ENCODE measurements around the gene COL10A1.

The COL10A1 gene

GRCh38 chr6:116165596-116165995 lies 39.7 kb upstream of the COL10A1 start:
- H3K27me3 ChIP-seq (ENCODE audit: insufficient read depth, poor library complexity, severe bottlenecking): no peaks in the 10 kb centered on the region
- TF ChIP-seq POLR2AphosphoS5 (IDR thresholded peaks at IDR 0.05; ENCODE audit: low read depth): no peak
- TF ChIP-seq SPI1 (IDR thresholded peaks at IDR 0.05; ENCODE audit: borderline replicate concordance, low read depth): no peak
- TF ChIP-seq CTCF (IDR thresholded peaks at IDR 0.05; ENCODE audit: insufficient read depth, low read length): no peak
- TF ChIP-seq REST (IDR thresholded peaks at IDR 0.05; ENCODE audit: insufficient replicate concordance, low read depth): no peak
- TF ChIP-seq GABPA (IDR thresholded peaks at IDR 0.05; ENCODE audit: low read depth): no peak
- no peak overlapping the region for H3K4me3 ChIP-seq (replicated peaks; ENCODE audit: insufficient read depth, low read length)
- no peak overlapping the region for H3K27ac ChIP-seq (replicated peaks)
- no peak for DNase-seq (ENCODE audit: low read depth in 1 of 2, low spot score in 1 of 2)

- no peak for TF ChIP-seq REST (IDR thresholded peaks at IDR 0.05; ENCODE audit: insufficient replicate concordance, low read depth)
- TF ChIP-seq CTCF (IDR thresholded peaks at IDR 0.05; ENCODE audit: insufficient read depth, low read length): no peak
- no peak for TF ChIP-seq GABPA (IDR thresholded peaks at IDR 0.05; ENCODE audit: low read depth)
- no peak for TF ChIP-seq POLR2AphosphoS5 (IDR thresholded peaks at IDR 0.05; ENCODE audit: low read depth)
- no peak for TF ChIP-seq SPI1 (IDR thresholded peaks at IDR 0.05; ENCODE audit: borderline replicate concordance, low read depth)
- DNase-seq (ENCODE audit: low read depth in 1 of 2, low spot score in 1 of 2): no peak
- no peak overlapping the region for H3K4me3 ChIP-seq (replicated peaks; ENCODE audit: insufficient read depth, low read length)
- H3K27ac ChIP-seq (replicated peaks): no peak overlapping the region
- H3K27me3 ChIP-seq (ENCODE audit: insufficient read depth, poor library complexity, severe bottlenecking): no peaks in the 10 kb centered on the region
Measured at GRCh38 chr6:116159782-116160524, 34.0 kb upstream of the COL10A1 start.

- Histone ChIP-seq H3K4me3 (replicated peaks; ENCODE audit: insufficient read depth, low read length) (no peak overlapping the region), H3K27ac (replicated peaks) (no peak overlapping the region), H3K27me3 (ENCODE audit: insufficient read depth, poor library complexity, severe bottlenecking) (no peaks in the 10 kb centered on the region)
- no peak for DNase-seq (ENCODE audit: low read depth in 1 of 2, low spot score in 1 of 2)
- TF ChIP-seq POLR2AphosphoS5 (IDR thresholded peaks at IDR 0.05; ENCODE audit: low read depth): no peak
- no peak for TF ChIP-seq CTCF (IDR thresholded peaks at IDR 0.05; ENCODE audit: insufficient read depth, low read length)
- TF ChIP-seq SPI1 (IDR thresholded peaks at IDR 0.05; ENCODE audit: borderline replicate concordance, low read depth): no peak
- TF ChIP-seq GABPA (IDR thresholded peaks at IDR 0.05; ENCODE audit: low read depth): no peak
- no peak for TF ChIP-seq REST (IDR thresholded peaks at IDR 0.05; ENCODE audit: insufficient replicate concordance, low read depth)
Measured at GRCh38 chr6:116158641-116159040, 32.7 kb upstream of the COL10A1 start.
